Mucosa of stomach (tissue), 1 donor: ENCODE data around the gene CAPS2.

Experiments
- H3K27me3 ChIP-seq: one replicate; pipeline ENCODE4 v1.7.0; 2013; ENCODE audit warnings: mild to moderate bottlenecking, low read length; ENCODE audit not compliant: control insufficient read depth, insufficient read depth
- H3K36me3 ChIP-seq: one replicate; pipeline ENCODE4 v1.7.0; 2013; ENCODE audit warnings: low read length; ENCODE audit not compliant: control insufficient read depth, insufficient read depth
- H3K4me1 ChIP-seq: one replicate; pipeline ENCODE4 v1.7.0; 2013; ENCODE audit warnings: mild to moderate bottlenecking, low read length; ENCODE audit not compliant: control insufficient read depth, insufficient read depth
- H3K4me3 ChIP-seq: one replicate; pipeline ENCODE4 v1.7.0; 2013; ENCODE audit warnings: low read length
- H3K9ac ChIP-seq: one replicate; pipeline ENCODE4 v1.7.0; 2013; ENCODE audit warnings: mild to moderate bottlenecking, low read length, moderate library complexity
- H3K9me3 ChIP-seq: one replicate; pipeline ENCODE4 v1.7.0; 2013; ENCODE audit warnings: mild to moderate bottlenecking, low read length, moderate library complexity; ENCODE audit not compliant: control insufficient read depth
- donor health status: Pancreatic carcinoma.

The CAPS2 gene

DNA sequence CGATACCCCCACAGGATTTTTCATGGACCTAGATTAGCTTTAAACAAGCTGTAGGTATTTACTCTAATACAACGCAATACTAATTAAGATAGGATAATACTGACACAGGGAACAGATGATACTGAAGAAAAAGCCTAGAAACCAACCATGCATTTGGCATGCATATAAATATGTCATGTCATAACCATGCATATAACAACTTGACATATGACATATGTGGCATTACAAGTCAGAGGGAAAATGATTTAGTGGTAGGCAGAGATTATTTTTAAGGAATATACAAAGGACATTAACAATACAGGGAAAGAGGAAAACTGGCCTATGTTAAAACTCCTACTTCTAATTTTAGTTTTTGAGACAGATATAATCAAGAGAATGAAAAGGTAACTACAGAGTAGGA, 27.9 kb downstream of the CAPS2 start:
- no peak overlapping the region for H3K4me3 ChIP-seq

GRCh38 chr12:75294797-75295196, 35.3 kb downstream of the CAPS2 start:
- Histone ChIP-seq H3K36me3 (no peaks in the 10 kb centered on the region), H3K27me3 (no peaks in the 10 kb centered on the region), H3K9me3 (no peaks in the 10 kb centered on the region), H3K9ac (no peak overlapping the region), H3K4me1 (no peaks in the 10 kb centered on the region), H3K4me3 (no peak overlapping the region)

More for the DNA sequence above, 27.9 kb downstream of the CAPS2 start:
- H3K4me1 ChIP-seq, result no peaks in the 10 kb centered on the region
- H3K36me3 ChIP-seq, result no peaks in the 10 kb centered on the region
- H3K9me3 ChIP-seq, result no peaks in the 10 kb centered on the region
- no peak overlapping the region for H3K9ac ChIP-seq
- no peaks in the 10 kb centered on the region for H3K27me3 ChIP-seq

GRCh38 chr12:75294336-75294735, 35.8 kb downstream of the CAPS2 start:
- H3K9me3 ChIP-seq, result no peaks in the 10 kb centered on the region
- no peaks in the 10 kb centered on the region for H3K4me1 ChIP-seq
- H3K27me3 ChIP-seq, result no peaks in the 10 kb centered on the region
- H3K36me3 ChIP-seq, result no peaks in the 10 kb centered on the region
- no peak overlapping the region for H3K9ac ChIP-seq
- H3K4me3 ChIP-seq, result no peak overlapping the region

DNA sequence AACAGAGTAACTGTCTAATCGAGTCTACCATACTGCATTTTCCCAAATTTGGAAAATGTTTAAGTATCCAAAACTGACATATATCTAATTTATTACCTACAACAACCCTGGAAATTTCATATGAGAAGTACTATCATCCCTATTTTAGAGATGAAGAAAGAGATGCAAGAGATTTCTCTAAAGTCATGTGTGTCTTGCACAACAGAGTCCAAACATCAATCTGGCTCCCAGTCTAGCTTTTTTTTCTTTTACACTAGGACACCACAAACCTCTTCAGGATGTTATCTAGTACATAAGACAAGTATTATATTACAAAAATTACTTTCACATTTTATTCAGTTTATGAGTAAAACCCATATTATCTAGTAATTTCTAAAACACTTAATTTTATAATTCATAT, 39.1 kb downstream of the CAPS2 start:
- Histone ChIP-seq H3K27me3 (no peaks in the 10 kb centered on the region), H3K36me3 (no peaks in the 10 kb centered on the region), H3K4me1 (no peaks in the 10 kb centered on the region), H3K4me3 (no peak overlapping the region), H3K9ac (no peak overlapping the region), H3K9me3 (no peaks in the 10 kb centered on the region)

DNA sequence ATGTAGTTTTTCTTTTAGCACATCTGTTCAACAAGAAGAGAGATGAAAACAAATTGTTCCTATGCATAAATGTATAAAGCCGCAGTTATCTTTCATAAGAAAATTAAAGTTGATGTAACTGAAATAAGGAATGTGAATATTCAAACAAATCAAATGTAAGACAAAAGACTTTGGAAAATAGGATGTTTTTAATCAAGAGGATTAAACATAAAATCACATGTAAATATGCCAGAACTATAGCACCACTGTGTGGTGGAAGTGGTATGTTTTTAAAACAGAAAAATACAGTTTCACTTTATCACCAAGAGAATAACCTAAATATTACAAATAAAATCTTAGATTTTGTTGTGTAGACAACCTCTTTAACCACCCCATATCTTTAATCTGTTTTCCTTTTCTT, 40.4 kb downstream of the CAPS2 start:
- no peak overlapping the region for H3K9ac ChIP-seq
- no peaks in the 10 kb centered on the region for H3K4me1 ChIP-seq
- no peak overlapping the region for H3K4me3 ChIP-seq
- H3K27me3 ChIP-seq, result no peaks in the 10 kb centered on the region
- no peaks in the 10 kb centered on the region for H3K36me3 ChIP-seq
- no peaks in the 10 kb centered on the region for H3K9me3 ChIP-seq

DNA sequence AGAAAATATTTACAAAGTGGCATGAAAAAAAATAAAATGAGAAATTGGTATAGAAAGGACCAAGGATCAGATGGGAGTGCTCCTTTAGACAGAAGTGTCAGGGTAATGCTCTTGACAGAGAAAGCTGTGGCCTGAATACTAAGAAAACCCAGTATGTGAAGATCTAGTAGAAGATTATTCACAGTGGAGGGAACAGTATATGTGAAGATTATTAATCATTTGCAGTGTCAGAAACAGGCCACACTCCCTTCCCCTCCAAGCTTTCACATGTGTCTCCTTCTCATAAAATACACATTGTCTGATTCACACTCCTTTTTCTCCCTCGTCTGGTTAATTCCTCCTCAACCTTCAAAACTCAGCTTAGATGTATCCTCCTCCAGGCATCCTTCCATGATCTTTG, 41.3 kb downstream of the CAPS2 start:
- no peaks in the 10 kb centered on the region for H3K27me3 ChIP-seq
- H3K9ac ChIP-seq, result no peak overlapping the region
- H3K4me3 ChIP-seq, result no peak overlapping the region
- H3K36me3 ChIP-seq, result no peaks in the 10 kb centered on the region
- H3K4me1 ChIP-seq, result no peaks in the 10 kb centered on the region
- no peaks in the 10 kb centered on the region for H3K9me3 ChIP-seq

GRCh38 chr12:75275702-75276101, 54.4 kb downstream of the CAPS2 start:
- Histone ChIP-seq H3K4me1 (no peaks in the 10 kb centered on the region), H3K36me3 (no peaks in the 10 kb centered on the region), H3K27me3 (no peaks in the 10 kb centered on the region), H3K4me3 (no peak overlapping the region), H3K9me3 (no peaks in the 10 kb centered on the region), H3K9ac (no peak overlapping the region)

- H3K4me3 ChIP-seq, result no peak overlapping the region
- H3K27me3 ChIP-seq, result no peaks in the 10 kb centered on the region
- H3K9ac ChIP-seq, result no peak overlapping the region
- no peaks in the 10 kb centered on the region for H3K36me3 ChIP-seq
- no peaks in the 10 kb centered on the region for H3K9me3 ChIP-seq
- H3K4me1 ChIP-seq, result no peaks in the 10 kb centered on the region
Measured at GRCh38 chr12:75271576-75271975, 58.5 kb downstream of the CAPS2 start.

DNA sequence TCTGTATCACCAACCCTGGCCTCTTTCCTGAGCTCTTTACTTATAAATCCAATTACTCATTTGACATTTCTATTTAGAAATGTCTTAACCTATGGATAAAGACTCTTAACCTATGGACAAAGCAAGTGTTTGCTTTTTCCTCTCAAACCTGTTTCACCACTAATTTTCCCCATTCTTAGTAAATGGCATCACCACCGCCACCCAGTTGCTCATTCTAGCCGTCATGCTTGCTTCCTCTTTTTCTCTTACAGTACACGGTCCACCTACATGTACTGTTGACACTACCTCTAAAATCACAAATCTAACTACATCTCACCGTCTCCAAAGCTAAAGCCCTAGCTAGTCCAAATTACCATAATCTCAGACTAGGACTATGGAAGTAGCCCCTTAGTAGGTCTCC, 60.0 kb downstream of the CAPS2 start:
- Histone ChIP-seq H3K36me3 (no peaks in the 10 kb centered on the region), H3K9ac (no peak overlapping the region), H3K27me3 (no peaks in the 10 kb centered on the region), H3K4me3 (no peak overlapping the region), H3K9me3 (no peaks in the 10 kb centered on the region), H3K4me1 (no peaks in the 10 kb centered on the region)

- Histone ChIP-seq H3K27me3 (no peaks in the 10 kb centered on the region), H3K4me1 (no peaks in the 10 kb centered on the region), H3K36me3 (no peaks in the 10 kb centered on the region), H3K4me3 (no peak overlapping the region), H3K9ac (no peak overlapping the region), H3K9me3 (no peaks in the 10 kb centered on the region)
Measured at GRCh38 chr12:75269209-75269608, 60.9 kb downstream of the CAPS2 start.

DNA sequence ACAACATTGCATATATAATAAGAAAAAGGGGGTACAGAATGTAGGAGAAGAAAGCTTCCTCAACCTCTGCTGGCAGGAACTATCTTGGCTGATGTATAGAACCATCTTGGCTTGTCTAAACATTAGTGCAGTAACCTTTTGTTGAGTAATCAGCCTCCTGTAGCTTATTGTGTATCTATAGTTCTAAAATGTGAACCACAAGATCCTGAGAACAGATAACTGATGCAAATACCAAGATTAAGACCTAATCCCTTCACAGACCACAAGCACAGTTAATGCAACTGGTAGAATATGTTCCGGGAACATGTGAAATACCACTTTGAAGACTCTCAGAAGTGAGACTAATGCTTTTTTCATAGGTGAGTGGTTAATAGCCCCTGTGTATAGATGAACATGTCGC, 69.8 kb downstream of the CAPS2 start:
- Histone ChIP-seq H3K9me3 (no peaks in the 10 kb centered on the region), H3K4me1 (no peaks in the 10 kb centered on the region), H3K36me3 (no peaks in the 10 kb centered on the region), H3K4me3 (no peak overlapping the region), H3K9ac (no peak overlapping the region), H3K27me3 (no peaks in the 10 kb centered on the region)

- Histone ChIP-seq H3K9ac (no peak overlapping the region), H3K9me3 (no peaks in the 10 kb centered on the region), H3K4me1 (no peaks in the 10 kb centered on the region), H3K36me3 (no peaks in the 10 kb centered on the region), H3K4me3 (no peak overlapping the region), H3K27me3 (no peaks in the 10 kb centered on the region)
Measured at GRCh38 chr12:75259143-75259542, 71.0 kb downstream of the CAPS2 start.

GRCh38 chr12:75257510-75257909, 72.6 kb downstream of the CAPS2 start:
- Histone ChIP-seq H3K4me3 (no peak overlapping the region), H3K36me3 (no peaks in the 10 kb centered on the region), H3K4me1 (no peaks in the 10 kb centered on the region), H3K9me3 (no peaks in the 10 kb centered on the region), H3K9ac (no peak overlapping the region), H3K27me3 (no peaks in the 10 kb centered on the region)
